GM19452 (cell line): ENCODE measurements around the gene MKKS.
A peak's percentile ranks its signal among the peaks of the same experiment; 100 is the strongest.
"Not testable (repeated sequence)": the region's sequence is repeated elsewhere in the genome, so short reads cannot be mapped to it uniquely, and the experiment has no call there.

ENCODE experiments used
- ATAC-seq: cut with Tn5 transposase; IDR thresholded peaks from one replicate; pipeline ENCODE4 v1.9.1; 2021; ENCODE audit not compliant: unreplicated experiment

Gene MKKS

GRCh38 chr20:10449270-10449669 is 15.2 kb upstream of the MKKS start:
- no peak for ATAC-seq

GRCh38 chr20:10448270-10449156 is 14.5 kb upstream of the MKKS start:
- ATAC-seq, result no peak

GRCh38 chr20:10447028-10447427 is 13.0 kb upstream of the MKKS start:
- ATAC-seq, result peak; percentile 98

- ATAC-seq, result no peak
These were observed 11.7 kb upstream of the MKKS start for GRCh38 chr20:10445758-10446157.

- no peak for ATAC-seq
These were observed 9.9 kb upstream of the MKKS start for GRCh38 chr20:10443936-10444335.

- no peak for ATAC-seq
These were observed 4.2 kb upstream of the MKKS start for GRCh38 chr20:10438217-10438616.

GRCh38 chr20:10436053-10436699 is 2.2 kb upstream of the MKKS start:
- ATAC-seq, result no peak

- ATAC-seq, result peak; percentile 52
These were observed 1.1 kb upstream of the MKKS start, which contains the start of gene SLX4IP for GRCh38 chr20:10434832-10435812. TSS of gene SLX4IP (plus strand) at chr20:10435305. CDS start at chr20:10458205, 22,900 bp downstream.

- ATAC-seq, result peak; percentile 38
These were observed 427 bp upstream of the MKKS start for GRCh38 chr20:10434467-10434831.

GRCh38 chr20:10433014-10433622 is 904 bp downstream of the MKKS start:
- ATAC-seq, result peak; percentile 2

- no peak for ATAC-seq
These were observed 1.9 kb downstream of the MKKS start for GRCh38 chr20:10432079-10432478.

GRCh38 chr20:10430704-10431103 is 3.3 kb downstream of the MKKS start:
- ATAC-seq, result no peak

GRCh38 chr20:10430000-10430466 is 4.0 kb downstream of the MKKS start:
- no peak for ATAC-seq

GRCh38 chr20:10429443-10429981 is 4.5 kb downstream of the MKKS start:
- ATAC-seq, result no peak

- ATAC-seq, result no peak
These were observed 6.0 kb downstream of the MKKS start for GRCh38 chr20:10428008-10428407.

GRCh38 chr20:10427060-10427692 is 6.8 kb downstream of the MKKS start:
- ATAC-seq, result no peak

GRCh38 chr20:10423735-10424134 is 10.3 kb downstream of the MKKS start:
- ATAC-seq, result peak; percentile 76

GRCh38 chr20:10419550-10420133 is 14.4 kb downstream of the MKKS start:
- ATAC-seq, result no peak

- ATAC-seq, result not testable (repeated sequence)
These were observed 16.8 kb downstream of the MKKS start for GRCh38 chr20:10417218-10417617.
